ENCODE measurements around the gene MCF2L2.

The MCF2L2 gene

DNA sequence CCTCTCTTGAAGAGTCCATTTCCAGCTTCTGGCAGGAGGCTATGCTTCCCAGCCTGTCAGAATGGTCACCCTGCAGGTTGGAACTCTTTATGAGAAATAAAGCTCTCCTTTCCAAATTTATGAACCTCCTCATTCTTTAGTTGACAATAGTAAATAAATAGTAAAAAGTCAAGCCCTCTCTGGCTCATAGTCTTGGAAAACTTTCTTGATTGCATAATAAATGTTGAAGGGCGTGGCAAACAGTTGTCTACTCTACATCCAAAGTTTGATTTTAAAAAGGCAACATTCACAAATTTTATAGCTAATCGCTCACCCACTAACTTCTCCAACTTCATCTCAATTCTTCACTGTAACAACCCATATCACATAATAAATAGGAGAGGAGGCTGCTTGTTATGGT is 58.8 kb downstream of the MCF2L2 start:
- Histone ChIP-seq H2AFZ (ENCODE audit: low read depth) (no peak overlapping the region), H3K4me1 (ENCODE audit: low read depth, poor library complexity, severe bottlenecking) (peaks cover 16% of the 10 kb centered on the region), H3K36me3 (ENCODE audit: insufficient read depth) (no peaks in the 10 kb centered on the region), H3K27me3 (ENCODE audit: insufficient read depth, low read depth) (no peaks in the 10 kb centered on the region), H3K4me2 (no peak overlapping the region), H3K27ac (no peak overlapping the region), H3K79me2 (ENCODE audit: insufficient read depth, low read depth) (no peaks in the 10 kb centered on the region), H4K20me1 (ENCODE audit: insufficient read depth) (no peaks in the 10 kb centered on the region), H3K4me3 (IDR thresholded peaks at IDR 0.05; ENCODE audit: insufficient read depth, low read depth, low read length) (no peak overlapping the region), H3K9ac (no peak overlapping the region)
- TF ChIP-seq, protein P1, sequence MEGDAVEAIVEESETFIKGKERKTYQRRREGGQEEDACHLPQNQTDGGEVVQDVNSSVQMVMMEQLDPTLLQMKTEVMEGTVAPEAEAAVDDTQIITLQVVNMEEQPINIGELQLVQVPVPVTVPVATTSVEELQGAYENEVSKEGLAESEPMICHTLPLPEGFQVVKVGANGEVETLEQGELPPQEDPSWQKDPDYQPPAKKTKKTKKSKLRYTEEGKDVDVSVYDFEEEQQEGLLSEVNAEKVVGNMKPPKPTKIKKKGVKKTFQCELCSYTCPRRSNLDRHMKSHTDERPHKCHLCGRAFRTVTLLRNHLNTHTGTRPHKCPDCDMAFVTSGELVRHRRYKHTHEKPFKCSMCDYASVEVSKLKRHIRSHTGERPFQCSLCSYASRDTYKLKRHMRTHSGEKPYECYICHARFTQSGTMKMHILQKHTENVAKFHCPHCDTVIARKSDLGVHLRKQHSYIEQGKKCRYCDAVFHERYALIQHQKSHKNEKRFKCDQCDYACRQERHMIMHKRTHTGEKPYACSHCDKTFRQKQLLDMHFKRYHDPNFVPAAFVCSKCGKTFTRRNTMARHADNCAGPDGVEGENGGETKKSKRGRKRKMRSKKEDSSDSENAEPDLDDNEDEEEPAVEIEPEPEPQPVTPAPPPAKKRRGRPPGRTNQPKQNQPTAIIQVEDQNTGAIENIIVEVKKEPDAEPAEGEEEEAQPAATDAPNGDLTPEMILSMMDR (conservative IDR thresholded peaks at IDR 0.05; ENCODE audit: low read depth, low read length), result no peak

DNA sequence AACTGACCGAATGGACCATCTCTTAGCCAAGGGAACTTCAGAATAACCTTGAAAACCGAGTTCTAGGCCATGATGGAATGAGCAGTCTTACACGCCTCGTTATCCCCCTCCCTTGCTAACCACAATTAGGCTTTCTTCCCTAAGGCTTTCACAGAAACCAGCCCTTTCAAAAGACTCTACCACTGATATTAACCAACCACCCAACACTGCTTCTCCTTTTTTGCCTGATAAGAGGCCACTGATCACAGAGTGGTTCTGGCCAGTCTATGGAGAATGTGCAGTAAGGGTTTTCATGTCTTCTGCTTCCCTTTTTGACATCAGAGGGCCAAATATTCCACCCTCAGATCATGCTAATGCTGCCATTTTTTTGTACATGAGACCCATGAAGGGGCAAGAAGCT is 59.3 kb downstream of the MCF2L2 start:
- Histone ChIP-seq H4K20me1 (ENCODE audit: insufficient read depth) (no peaks in the 10 kb centered on the region), H3K79me2 (ENCODE audit: insufficient read depth, low read depth) (no peaks in the 10 kb centered on the region), H3K27ac (no peak overlapping the region), H3K36me3 (ENCODE audit: insufficient read depth) (no peaks in the 10 kb centered on the region), H3K9ac (no peak overlapping the region), H3K4me2 (no peak overlapping the region), H3K4me3 (IDR thresholded peaks at IDR 0.05; ENCODE audit: insufficient read depth, low read depth, low read length) (no peak overlapping the region), H3K4me1 (ENCODE audit: low read depth, poor library complexity, severe bottlenecking) (peaks cover 16% of the 10 kb centered on the region), H2AFZ (ENCODE audit: low read depth) (no peak overlapping the region), H3K27me3 (ENCODE audit: insufficient read depth, low read depth) (no peaks in the 10 kb centered on the region)
- TF ChIP-seq, protein P1 (conservative IDR thresholded peaks at IDR 0.05; ENCODE audit: low read depth, low read length), result no peak

DNA sequence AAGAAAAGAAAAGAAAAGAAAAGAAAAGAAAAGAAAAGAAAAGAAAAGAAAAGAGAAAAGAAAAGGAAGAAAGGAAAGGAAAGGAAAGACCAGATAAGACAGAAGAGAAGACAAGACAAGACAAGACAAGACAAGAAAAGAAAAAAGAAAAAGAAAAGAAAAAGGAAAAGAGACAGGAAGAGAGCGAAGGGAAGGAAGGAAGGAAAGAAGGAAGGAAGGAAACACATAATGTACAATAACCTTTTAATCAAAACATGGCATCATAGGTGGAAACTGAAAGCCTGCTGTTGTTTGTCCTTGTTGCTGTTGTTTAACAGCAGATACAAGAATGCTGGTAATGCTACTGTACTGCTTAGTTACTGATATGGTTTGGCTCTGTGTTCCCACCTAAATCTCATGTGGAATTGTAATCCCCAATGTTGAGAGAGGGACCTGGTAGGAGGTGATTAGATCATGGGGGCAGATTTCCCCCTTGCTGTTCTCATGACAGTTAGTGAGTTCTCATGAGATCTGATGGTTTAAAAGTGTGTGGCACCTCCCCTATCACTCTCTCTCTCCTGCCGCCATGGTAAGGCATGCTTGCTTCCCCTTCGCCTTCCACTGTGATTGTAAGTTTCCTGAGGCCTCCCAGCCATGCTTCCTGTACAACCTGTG is 67.3 kb downstream of the MCF2L2 start:
- H3K4me3 ChIP-seq (IDR thresholded peaks at IDR 0.05; ENCODE audit: insufficient read depth, low read depth, low read length), result no peak overlapping the region
- H2AFZ ChIP-seq (ENCODE audit: low read depth), result no peak overlapping the region
- no peaks in the 10 kb centered on the region for H3K36me3 ChIP-seq (ENCODE audit: insufficient read depth)
- no peak overlapping the region for H3K27ac ChIP-seq
- TF ChIP-seq, protein P1 (conservative IDR thresholded peaks at IDR 0.05; ENCODE audit: low read depth, low read length), result no peak
- H3K4me2 ChIP-seq, result no peak overlapping the region
- H3K79me2 ChIP-seq (ENCODE audit: insufficient read depth, low read depth), result no peaks in the 10 kb centered on the region
- peaks cover 5% of the 10 kb centered on the region for H3K4me1 ChIP-seq (ENCODE audit: low read depth, poor library complexity, severe bottlenecking)
- H3K27me3 ChIP-seq (ENCODE audit: insufficient read depth, low read depth), result no peaks in the 10 kb centered on the region
- no peaks in the 10 kb centered on the region for H4K20me1 ChIP-seq (ENCODE audit: insufficient read depth)
- no peak overlapping the region for H3K9ac ChIP-seq

DNA sequence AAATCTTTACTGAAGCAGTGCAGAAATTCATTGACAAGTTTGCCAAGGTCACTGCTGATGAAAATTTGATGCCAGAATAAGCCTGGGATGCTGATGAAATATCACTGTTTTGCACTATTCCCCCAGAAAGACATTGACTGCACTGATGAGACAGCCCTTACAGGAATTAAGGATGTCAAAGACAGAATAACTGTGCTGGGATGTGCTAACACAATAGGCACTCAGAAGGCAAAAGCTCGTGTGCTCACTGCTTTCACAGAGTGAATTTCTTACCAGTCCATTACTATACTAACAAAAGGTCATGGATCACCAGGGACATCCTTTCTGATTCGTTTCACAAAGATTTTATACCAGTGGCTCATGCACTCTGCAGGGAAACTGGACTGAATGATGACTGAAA is 69.4 kb downstream of the MCF2L2 start:
- Histone ChIP-seq H4K20me1 (ENCODE audit: insufficient read depth) (no peaks in the 10 kb centered on the region), H2AFZ (ENCODE audit: low read depth) (no peak overlapping the region)

More for the DNA sequence above, 69.4 kb downstream of the MCF2L2 start:
- no peaks in the 10 kb centered on the region for H3K79me2 ChIP-seq (ENCODE audit: insufficient read depth, low read depth)
- H3K36me3 ChIP-seq (ENCODE audit: insufficient read depth), result no peaks in the 10 kb centered on the region
- H3K4me1 ChIP-seq (ENCODE audit: low read depth, poor library complexity, severe bottlenecking), result no peaks in the 10 kb centered on the region
- H3K4me2 ChIP-seq, result no peak overlapping the region
- TF ChIP-seq, protein P1 (conservative IDR thresholded peaks at IDR 0.05; ENCODE audit: low read depth, low read length), result no peak
- no peak overlapping the region for H3K27ac ChIP-seq
- no peak overlapping the region for H3K4me3 ChIP-seq (IDR thresholded peaks at IDR 0.05; ENCODE audit: insufficient read depth, low read depth, low read length)
- no peaks in the 10 kb centered on the region for H3K27me3 ChIP-seq (ENCODE audit: insufficient read depth, low read depth)
- no peak overlapping the region for H3K9ac ChIP-seq
